ENCODE measurements around the gene UNC5A. TPM values are rescaled to one million over a fixed set of nuclear protein-coding genes. Genes with fewer than 3 reads are reported as not detected.

The UNC5A gene
- total and polyA plus RNA-seq, 4 donors = 3.1 to 18.2 (median 10.2) TPM

- H3K27ac ChIP-seq (ENCODE audit: low read depth, low read length) = no peak overlapping the region
- peaks cover 42% of the 10 kb centered on the region for H3K4me1 ChIP-seq (ENCODE audit: control insufficient read depth, insufficient read depth, low read length)
- no peak overlapping the region for H3K4me3 ChIP-seq (ENCODE audit: low read depth, low read length)
- 82% methylated on average over 13 of the region's 17 CpGs for WGBS (ENCODE audit: insufficient coverage)
- H3K36me3 ChIP-seq (ENCODE audit: control insufficient read depth, insufficient read depth, low read length) = no peaks in the 10 kb centered on the region
- DNase-seq (ENCODE audit: low read depth in 4 of 6, low spot score in 6 of 6) = no peak
- H3K9me3 ChIP-seq (ENCODE audit: control insufficient read depth, insufficient read depth, low read length) = no peaks in the 10 kb centered on the region
- peaks cover 43% of the 10 kb centered on the region for H3K27me3 ChIP-seq (ENCODE audit: control insufficient read depth, insufficient read depth, low read length)
These were observed 28.5 kb upstream of the UNC5A start for GRCh38 chr5:176781638-176782570.

GRCh38 chr5:176784218-176785165, 25.9 kb upstream of the UNC5A start:
- Histone ChIP-seq H3K4me3 (ENCODE audit: low read depth, low read length) (no peak overlapping the region), H3K4me1 (ENCODE audit: control insufficient read depth, insufficient read depth, low read length) (peaks cover 44% of the 10 kb centered on the region), H3K36me3 (ENCODE audit: control insufficient read depth, insufficient read depth, low read length) (no peaks in the 10 kb centered on the region), H3K27me3 (ENCODE audit: control insufficient read depth, insufficient read depth, low read length) (peaks cover 51% of the 10 kb centered on the region), H3K9me3 (ENCODE audit: control insufficient read depth, insufficient read depth, low read length) (no peaks in the 10 kb centered on the region), H3K27ac (ENCODE audit: low read depth, low read length) (no peak overlapping the region)
- WGBS (ENCODE audit: insufficient coverage) = 24% methylated on average over 13 of the region's 15 CpGs
- peak in 2 of 6 donors; percentile 55 to 84 for DNase-seq (ENCODE audit: low read depth in 4 of 6, low spot score in 6 of 6)

- peak in 1 of 6 donors; percentile 82 for DNase-seq (ENCODE audit: low read depth in 4 of 6, low spot score in 6 of 6)
- Histone ChIP-seq H3K9me3 (ENCODE audit: control insufficient read depth, insufficient read depth, low read length) (no peaks in the 10 kb centered on the region), H3K4me1 (ENCODE audit: control insufficient read depth, insufficient read depth, low read length) (peaks cover 42% of the 10 kb centered on the region), H3K27me3 (ENCODE audit: control insufficient read depth, insufficient read depth, low read length) (peaks cover 51% of the 10 kb centered on the region), H3K27ac (ENCODE audit: low read depth, low read length) (no peak overlapping the region), H3K36me3 (ENCODE audit: control insufficient read depth, insufficient read depth, low read length) (no peaks in the 10 kb centered on the region), H3K4me3 (ENCODE audit: low read depth, low read length) (no peak overlapping the region)
- WGBS (ENCODE audit: insufficient coverage) = 51% methylated on average over 11 of the region's 27 CpGs
These were observed 24.9 kb upstream of the UNC5A start for GRCh38 chr5:176785184-176786145.

GRCh38 chr5:176787676-176788075, 22.7 kb upstream of the UNC5A start:
- no peak overlapping the region for H3K27ac ChIP-seq (ENCODE audit: low read depth, low read length)
- peaks cover 60% of the 10 kb centered on the region for H3K27me3 ChIP-seq (ENCODE audit: control insufficient read depth, insufficient read depth, low read length)
- peaks cover 32% of the 10 kb centered on the region for H3K4me1 ChIP-seq (ENCODE audit: control insufficient read depth, insufficient read depth, low read length)
- no peak overlapping the region for H3K4me3 ChIP-seq (ENCODE audit: low read depth, low read length)
- H3K9me3 ChIP-seq (ENCODE audit: control insufficient read depth, insufficient read depth, low read length) = no peaks in the 10 kb centered on the region
- DNase-seq (ENCODE audit: low read depth in 4 of 6, low spot score in 6 of 6) = no peak
- 92% methylated on average over 2 of the region's 3 CpGs for WGBS (ENCODE audit: insufficient coverage)
- no peaks in the 10 kb centered on the region for H3K36me3 ChIP-seq (ENCODE audit: control insufficient read depth, insufficient read depth, low read length)

GRCh38 chr5:176788091-176788490, 22.3 kb upstream of the UNC5A start:
- no peaks in the 10 kb centered on the region for H3K9me3 ChIP-seq (ENCODE audit: control insufficient read depth, insufficient read depth, low read length)
- H3K4me3 ChIP-seq (ENCODE audit: low read depth, low read length) = no peak overlapping the region
- H3K4me1 ChIP-seq (ENCODE audit: control insufficient read depth, insufficient read depth, low read length) = peaks cover 36% of the 10 kb centered on the region
- DNase-seq (ENCODE audit: low read depth in 4 of 6, low spot score in 6 of 6) = no peak
- H3K27me3 ChIP-seq (ENCODE audit: control insufficient read depth, insufficient read depth, low read length) = peaks cover 61% of the 10 kb centered on the region
- WGBS (ENCODE audit: insufficient coverage) = 46% methylated on average over 4 of the region's 7 CpGs
- no peaks in the 10 kb centered on the region for H3K36me3 ChIP-seq (ENCODE audit: control insufficient read depth, insufficient read depth, low read length)
- no peak overlapping the region for H3K27ac ChIP-seq (ENCODE audit: low read depth, low read length)

- peak in 2 of 6 donors; percentile 38 to 64 for DNase-seq (ENCODE audit: low read depth in 4 of 6, low spot score in 6 of 6)
- H3K4me3 ChIP-seq (ENCODE audit: low read depth, low read length) = no peak overlapping the region
- H3K4me1 ChIP-seq (ENCODE audit: control insufficient read depth, insufficient read depth, low read length) = peaks cover 46% of the 10 kb centered on the region
- WGBS (ENCODE audit: insufficient coverage) = 51% methylated on average over 18 of the region's 20 CpGs
- H3K27me3 ChIP-seq (ENCODE audit: control insufficient read depth, insufficient read depth, low read length) = peaks cover 60% of the 10 kb centered on the region
- H3K9me3 ChIP-seq (ENCODE audit: control insufficient read depth, insufficient read depth, low read length) = no peaks in the 10 kb centered on the region
- no peaks in the 10 kb centered on the region for H3K36me3 ChIP-seq (ENCODE audit: control insufficient read depth, insufficient read depth, low read length)
- no peak overlapping the region for H3K27ac ChIP-seq (ENCODE audit: low read depth, low read length)
These were observed 21.2 kb upstream of the UNC5A start for GRCh38 chr5:176788941-176789872.

- Histone ChIP-seq H3K27me3 (ENCODE audit: control insufficient read depth, insufficient read depth, low read length) (peaks cover 55% of the 10 kb centered on the region), H3K4me1 (ENCODE audit: control insufficient read depth, insufficient read depth, low read length) (peaks cover 38% of the 10 kb centered on the region), H3K36me3 (ENCODE audit: control insufficient read depth, insufficient read depth, low read length) (no peaks in the 10 kb centered on the region), H3K27ac (ENCODE audit: low read depth, low read length) (no peak overlapping the region), H3K9me3 (ENCODE audit: control insufficient read depth, insufficient read depth, low read length) (no peaks in the 10 kb centered on the region), H3K4me3 (ENCODE audit: low read depth, low read length) (no peak overlapping the region)
- DNase-seq (ENCODE audit: low read depth in 4 of 6, low spot score in 6 of 6) = no peak
- 48% methylated on average over 11 of the region's 15 CpGs for WGBS (ENCODE audit: insufficient coverage)
These were observed 20.3 kb upstream of the UNC5A start for GRCh38 chr5:176789873-176790615.

- H3K27me3 ChIP-seq (ENCODE audit: control insufficient read depth, insufficient read depth, low read length) = peaks cover 52% of the 10 kb centered on the region
- H3K36me3 ChIP-seq (ENCODE audit: control insufficient read depth, insufficient read depth, low read length) = no peaks in the 10 kb centered on the region
- H3K4me1 ChIP-seq (ENCODE audit: control insufficient read depth, insufficient read depth, low read length) = peaks cover 29% of the 10 kb centered on the region
- H3K4me3 ChIP-seq (ENCODE audit: low read depth, low read length) = no peak overlapping the region
- H3K9me3 ChIP-seq (ENCODE audit: control insufficient read depth, insufficient read depth, low read length) = no peaks in the 10 kb centered on the region
- no peak overlapping the region for H3K27ac ChIP-seq (ENCODE audit: low read depth, low read length)
- WGBS (ENCODE audit: insufficient coverage) = no CpG with 5 or more reads among the region's 5 CpGs
- DNase-seq (ENCODE audit: low read depth in 4 of 6, low spot score in 6 of 6) = peak in 1 of 6 donors; percentile 93
These were observed 19.4 kb upstream of the UNC5A start for GRCh38 chr5:176790941-176791340.

Data from spinal cord (tissue), 10 donors.